GM23248 (cell line): ENCODE measurements around the gene SLC8A2. TPM values are rescaled to one million over a fixed set of nuclear protein-coding genes. Genes with fewer than 3 reads are reported as not detected.

Experiments used
- DNase-seq: peaks from one replicate; pipeline ENCODE4 v3.0.0-alpha.2; 2015
- H2AFZ ChIP-seq: fragments of 200-600 bp; sonication (generic); 2 replicates; pipeline ENCODE4 v1.6.1; 2016; ENCODE audit warnings: antibody characterized with exemption
- H3F3A ChIP-seq: fragments of 200-600 bp; sonication (generic); 2 replicates; pipeline ENCODE4 v1.6.1; 2016; ENCODE audit warnings: mild to moderate bottlenecking, antibody characterized with exemption, mixed run types; ENCODE audit not compliant: insufficient read depth
- H3K27ac ChIP-seq: fragments of 200-600 bp; sonication (generic); 2 replicates; pipeline ENCODE4 v1.5.1; 2016; ENCODE audit warnings: mild to moderate bottlenecking
- H3K27me3 ChIP-seq: fragments of 200-600 bp; sonication (generic); replicated peaks from 2 replicates; pipeline ENCODE4 v1.6.1; 2016; ENCODE audit warnings: mild to moderate bottlenecking; ENCODE audit not compliant: insufficient read depth
- H3K36me3 ChIP-seq: fragments of 200-600 bp; sonication (generic); 2 replicates; pipeline ENCODE4 v1.6.1; 2016; ENCODE audit warnings: low read depth, mild to moderate bottlenecking
- H3K4me1 ChIP-seq: fragments of 200-600 bp; sonication (generic); 2 replicates; pipeline ENCODE4 v1.6.1; 2016; ENCODE audit warnings: mild to moderate bottlenecking; ENCODE audit not compliant: insufficient read depth
- H3K4me2 ChIP-seq: fragments of 200-600 bp; sonication (generic); one replicate; pipeline ENCODE4 v1.6.1; 2016; ENCODE audit warnings: mild to moderate bottlenecking; ENCODE audit not compliant: unreplicated experiment
- H3K4me3 ChIP-seq: fragments of 200-600 bp; sonication (generic); 2 replicates; pipeline ENCODE4 v1.5.1; 2016; ENCODE audit warnings: mild to moderate bottlenecking
- H3K79me2 ChIP-seq: fragments of 200-600 bp; sonication (generic); 2 replicates; pipeline ENCODE4 v1.6.1; 2016; ENCODE audit warnings: mild to moderate bottlenecking; ENCODE audit not compliant: insufficient read depth
- H3K9ac ChIP-seq: fragments of 200-600 bp; sonication (generic); 2 replicates; pipeline ENCODE4 v1.6.1; 2016; ENCODE audit warnings: mild to moderate bottlenecking
- H3K9me2 ChIP-seq: fragments of 200-600 bp; sonication (generic); 2 replicates; pipeline ENCODE4 v1.6.1; 2016; ENCODE audit warnings: mixed run types, mild to moderate bottlenecking, moderate library complexity; ENCODE audit not compliant: insufficient read depth
- H3K9me3 ChIP-seq: fragments of 200-600 bp; sonication (generic); one replicate; pipeline ENCODE4 v1.6.1; 2017; ENCODE audit warnings: low read depth
- H4K20me1 ChIP-seq: fragments of 200-600 bp; sonication (generic); 2 replicates; pipeline ENCODE4 v1.6.0; 2016; ENCODE audit not compliant: insufficient read depth
- EZH2 ChIP-seq: fragments of 200-600 bp; sonication (generic); IDR thresholded peaks from 2 replicates; pipeline ENCODE4 v1.6.1; 2018; ENCODE audit warnings: antibody characterized with exemption, mild to moderate bottlenecking; ENCODE audit not compliant: insufficient read depth, poor library complexity, severe bottlenecking
- EZH2phosphoT487 ChIP-seq: fragments of 200-600 bp; sonication (generic); IDR thresholded peaks from 2 replicates; pipeline ENCODE4 v1.6.1; 2018; ENCODE audit warnings: antibody characterized with exemption, moderate library complexity, mild to moderate bottlenecking, low read depth; ENCODE audit not compliant: insufficient read depth
- WGBS, 2 experiments: methylation state at CpG; one replicate each; pipeline ENCODE4 v1.1.6; 2015 to 2017; ENCODE audit warnings: low lambda C conversion rate in 2 of 2, low coverage in 1 of 2; ENCODE audit errors: missing lambda C conversion rate in 2 of 2; 5-methylcytosine and 5-hydroxymethylcytosine counted together
- in situ Hi-C: fragments of 300-500 bp; cut with MboI; formaldehyde crosslinking; loops from 2 replicates; pipeline ENCODE4 v1.15.0; 2020
- polyA plus RNA-seq: library from polyadenylated mRNA; unstranded; fragments of >200 nt; fragmentation: Nextera tagmentation; extraction: Ambion mirVana; gene quantifications from 2 replicates; pipeline ENCODE4 v1.2.1, GENCODE V29; 2016
- total RNA-seq: library from RNA; depleted of rRNA; stranded (reverse); fragments of >200 nt; shearing (Covaris generic); gene quantifications from 2 replicates; pipeline ENCODE4 v1.2.3, GENCODE V29; 2014

Gene SLC8A2
- total and polyA plus RNA-seq, 2 experiments from 2014 or later = not detected

DNA sequence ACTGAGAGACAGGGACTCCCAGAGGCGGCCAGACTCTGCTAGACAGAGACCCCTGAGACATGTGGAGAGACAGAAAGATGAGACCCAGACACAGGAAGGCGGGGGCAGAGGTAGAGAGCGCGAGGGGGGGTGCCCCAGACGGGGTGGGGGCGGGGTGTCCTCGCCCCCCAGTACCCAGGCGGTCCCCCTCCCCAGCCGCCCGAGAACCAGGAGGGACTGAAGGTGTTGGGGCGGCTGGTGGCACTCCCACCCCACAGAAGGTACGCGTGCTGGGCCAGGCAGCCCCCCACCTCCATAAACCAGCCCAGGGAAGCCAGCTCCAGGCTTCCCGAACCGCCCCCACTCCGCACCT is 336 bp downstream of the SLC8A2 start:
- no peak overlapping the region for H3K9ac ChIP-seq
- no peak overlapping the region for H3K27ac ChIP-seq
- no peaks in the 10 kb centered on the region for H3K9me3 ChIP-seq
- H3K4me3 ChIP-seq = no peak overlapping the region
- H4K20me1 ChIP-seq = no peaks in the 10 kb centered on the region
- H3K9me2 ChIP-seq = no peaks in the 10 kb centered on the region
- no peak overlapping the region for H3K4me2 ChIP-seq
- H3K27me3 ChIP-seq = peaks cover 33% of the 10 kb centered on the region
- no peaks in the 10 kb centered on the region for H3K4me1 ChIP-seq
- WGBS, 2 experiments = 0 to 1% methylated on average over 4 to 13 of the region's 16 CpGs
- H3K36me3 ChIP-seq = no peaks in the 10 kb centered on the region
- TF ChIP-seq EZH2phosphoT487 (no peak), EZH2 (peak; percentile 9)
- no peak for DNase-seq
- in situ Hi-C loops = no loop called here
- no peaks in the 10 kb centered on the region for H3F3A ChIP-seq
- H2AFZ ChIP-seq = no peak overlapping the region
- no peaks in the 10 kb centered on the region for H3K79me2 ChIP-seq

DNA sequence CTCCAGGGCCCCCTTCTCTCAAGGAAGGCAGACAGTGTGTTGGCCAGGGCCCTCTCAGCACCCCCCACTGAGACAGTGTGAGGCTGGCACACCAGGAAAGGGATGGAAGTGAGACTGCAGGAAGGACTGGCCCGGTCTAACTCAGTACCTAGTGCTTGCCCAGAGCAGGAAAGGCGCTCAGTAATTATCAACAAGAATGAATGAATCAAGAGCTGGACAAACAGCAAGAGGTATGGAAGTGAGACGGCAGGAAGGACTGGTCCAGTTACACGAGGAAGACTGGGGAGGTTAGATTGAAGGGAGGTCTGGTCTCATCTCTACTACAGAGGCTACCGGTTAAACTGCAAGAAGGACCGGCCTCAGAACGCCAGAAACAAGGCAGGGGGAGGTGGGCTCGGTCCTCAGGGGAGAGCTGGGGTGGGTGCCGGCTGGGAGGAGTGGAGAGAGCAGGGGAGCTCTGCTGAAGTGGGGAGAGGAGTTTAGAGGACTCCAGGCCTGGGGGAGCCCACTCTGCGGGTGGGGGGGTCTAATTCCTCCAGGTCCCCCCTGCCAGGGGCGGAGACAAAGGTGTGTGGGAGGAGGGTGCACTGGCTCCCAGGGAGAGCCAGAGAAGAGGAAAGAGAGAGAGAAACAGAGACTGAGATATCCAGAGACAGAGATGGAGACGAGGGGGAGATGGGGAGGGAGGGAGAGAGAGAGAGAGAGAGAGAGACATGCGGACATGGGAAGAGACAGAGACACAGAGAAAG is 1.1 kb downstream of the SLC8A2 start:
- in situ Hi-C loops = no loop called here
- DNase-seq = no peak
- no peak overlapping the region for H3K4me3 ChIP-seq
- no peaks in the 10 kb centered on the region for H3K79me2 ChIP-seq
- no peaks in the 10 kb centered on the region for H3K9me3 ChIP-seq
- H2AFZ ChIP-seq = no peak overlapping the region
- H3F3A ChIP-seq = no peaks in the 10 kb centered on the region
- H3K4me2 ChIP-seq = no peak overlapping the region
- H3K4me1 ChIP-seq = no peaks in the 10 kb centered on the region
- peaks cover 33% of the 10 kb centered on the region for H3K27me3 ChIP-seq
- TF ChIP-seq EZH2 (no peak), EZH2phosphoT487 (no peak)
- 24 to 25% methylated on average over 9 to 13 of the region's 13 CpGs for WGBS, 2 experiments
- no peaks in the 10 kb centered on the region for H4K20me1 ChIP-seq
- no peak overlapping the region for H3K27ac ChIP-seq
- H3K9ac ChIP-seq = no peak overlapping the region
- no peaks in the 10 kb centered on the region for H3K36me3 ChIP-seq
- no peaks in the 10 kb centered on the region for H3K9me2 ChIP-seq

DNA sequence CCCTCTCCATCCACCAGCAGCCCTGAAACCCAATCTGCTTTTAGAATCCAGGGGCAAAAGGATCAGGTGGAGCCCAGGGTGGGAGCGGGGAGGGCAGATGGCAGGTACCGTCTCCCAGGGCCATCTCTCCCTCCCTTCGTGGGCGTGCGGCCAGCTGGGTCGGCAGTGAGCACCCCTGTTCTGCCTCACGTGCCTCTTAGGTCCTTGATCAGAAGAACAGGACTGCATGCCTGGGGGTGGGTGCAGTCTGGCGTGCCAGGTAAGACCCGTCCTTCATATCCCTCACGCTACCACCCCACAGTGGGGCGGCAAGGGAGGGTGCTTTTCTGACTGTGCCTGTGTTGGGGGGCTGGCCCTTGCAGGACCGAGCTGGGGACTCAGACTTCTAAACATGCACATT is 2.0 kb downstream of the SLC8A2 start:
- Histone ChIP-seq H3K9ac (no peak overlapping the region), H3K9me2 (no peaks in the 10 kb centered on the region), H3K4me1 (no peaks in the 10 kb centered on the region), H3K4me3 (no peak overlapping the region), H3K36me3 (no peaks in the 10 kb centered on the region), H3K79me2 (no peaks in the 10 kb centered on the region), H3K27me3 (peaks cover 42% of the 10 kb centered on the region), H3K27ac (no peak overlapping the region), H3K9me3 (no peaks in the 10 kb centered on the region), H3F3A (no peaks in the 10 kb centered on the region), H4K20me1 (no peaks in the 10 kb centered on the region), H2AFZ (no peak overlapping the region), H3K4me2 (no peak overlapping the region)
- WGBS, 2 experiments = 16 to 17% methylated on average over 12 of the region's 12 CpGs
- no peak for DNase-seq
- in situ Hi-C loops = no loop called here
- no peak for TF ChIP-seq EZH2
- TF ChIP-seq EZH2phosphoT487 = no peak

DNA sequence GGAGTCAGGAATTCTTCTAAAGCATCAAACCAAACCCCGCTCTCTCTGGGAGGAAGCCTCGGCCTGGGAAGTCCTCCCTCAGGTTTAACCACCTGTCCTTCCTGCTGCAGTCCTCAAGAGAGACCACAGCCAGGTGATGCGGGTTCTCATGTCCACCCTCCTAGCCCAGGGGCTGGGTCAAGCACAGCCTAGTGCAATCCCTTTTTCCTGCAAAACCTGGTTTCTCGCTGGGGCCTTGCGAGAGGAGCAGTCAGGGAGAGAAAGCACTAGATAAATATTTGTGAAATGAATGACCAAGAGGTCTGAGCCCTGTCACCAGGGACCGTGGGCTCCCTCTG is 2.4 kb downstream of the SLC8A2 start:
- H3K4me2 ChIP-seq = no peak overlapping the region
- H3K27me3 ChIP-seq = peaks cover 45% of the 10 kb centered on the region
- 11 to 18% methylated on average over 6 of the region's 6 CpGs for WGBS, 2 experiments
- no peaks in the 10 kb centered on the region for H3K9me2 ChIP-seq
- H3K79me2 ChIP-seq = no peaks in the 10 kb centered on the region
- no peak overlapping the region for H3K9ac ChIP-seq
- H3K27ac ChIP-seq = no peak overlapping the region
- H3F3A ChIP-seq = no peaks in the 10 kb centered on the region
- no peak overlapping the region for H3K4me3 ChIP-seq
- no peak overlapping the region for H2AFZ ChIP-seq
- TF ChIP-seq EZH2phosphoT487 (no peak), EZH2 (no peak)
- no peak for DNase-seq
- in situ Hi-C loops = no loop called here
- no peaks in the 10 kb centered on the region for H3K9me3 ChIP-seq
- no peaks in the 10 kb centered on the region for H3K36me3 ChIP-seq
- no peaks in the 10 kb centered on the region for H4K20me1 ChIP-seq
- no peaks in the 10 kb centered on the region for H3K4me1 ChIP-seq

DNA sequence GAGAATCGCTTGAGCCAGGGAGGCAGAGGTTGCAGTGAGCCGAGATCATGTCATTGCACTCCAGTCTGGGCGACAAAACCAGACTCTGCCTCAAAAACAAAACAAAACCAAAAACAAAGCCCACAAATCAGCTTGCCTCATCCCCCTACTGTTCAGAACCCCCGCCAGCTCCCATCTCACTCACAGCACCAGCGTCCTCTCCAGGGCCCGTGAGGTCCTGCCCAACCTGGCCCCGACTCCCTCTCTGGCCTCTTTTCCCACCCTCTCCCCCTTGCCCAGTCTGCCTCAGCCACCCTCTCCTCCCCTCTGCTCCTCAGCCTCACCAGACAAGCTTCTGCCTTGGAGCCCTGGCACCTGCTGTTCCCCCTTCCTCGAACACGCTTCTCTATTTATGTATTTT is 3.8 kb downstream of the SLC8A2 start:
- Histone ChIP-seq H3K4me1 (no peaks in the 10 kb centered on the region), H3K27me3 (peaks cover 53% of the 10 kb centered on the region), H3K9me2 (no peaks in the 10 kb centered on the region), H3K79me2 (no peaks in the 10 kb centered on the region), H3K36me3 (no peaks in the 10 kb centered on the region), H3F3A (no peaks in the 10 kb centered on the region), H3K4me3 (no peak overlapping the region), H3K9me3 (no peaks in the 10 kb centered on the region), H3K9ac (no peak overlapping the region), H2AFZ (no peak overlapping the region), H3K27ac (no peak overlapping the region), H4K20me1 (no peaks in the 10 kb centered on the region), H3K4me2 (no peak overlapping the region)
- no peak for DNase-seq
- 18 to 26% methylated on average over 8 to 9 of the region's 9 CpGs for WGBS, 2 experiments
- in situ Hi-C loops = no loop called here
- TF ChIP-seq EZH2 (no peak), EZH2phosphoT487 (no peak)
